DMS 273 (cell line): ENCODE measurements around the gene EXOC3L1.

ENCODE experiments used
- DNase-seq: peaks from one replicate; lab custom pipeline; 2025; ENCODE audit not compliant: unreplicated experiment; lab: John Stamatoyannopoulos, UW

Gene EXOC3L1

DNA sequence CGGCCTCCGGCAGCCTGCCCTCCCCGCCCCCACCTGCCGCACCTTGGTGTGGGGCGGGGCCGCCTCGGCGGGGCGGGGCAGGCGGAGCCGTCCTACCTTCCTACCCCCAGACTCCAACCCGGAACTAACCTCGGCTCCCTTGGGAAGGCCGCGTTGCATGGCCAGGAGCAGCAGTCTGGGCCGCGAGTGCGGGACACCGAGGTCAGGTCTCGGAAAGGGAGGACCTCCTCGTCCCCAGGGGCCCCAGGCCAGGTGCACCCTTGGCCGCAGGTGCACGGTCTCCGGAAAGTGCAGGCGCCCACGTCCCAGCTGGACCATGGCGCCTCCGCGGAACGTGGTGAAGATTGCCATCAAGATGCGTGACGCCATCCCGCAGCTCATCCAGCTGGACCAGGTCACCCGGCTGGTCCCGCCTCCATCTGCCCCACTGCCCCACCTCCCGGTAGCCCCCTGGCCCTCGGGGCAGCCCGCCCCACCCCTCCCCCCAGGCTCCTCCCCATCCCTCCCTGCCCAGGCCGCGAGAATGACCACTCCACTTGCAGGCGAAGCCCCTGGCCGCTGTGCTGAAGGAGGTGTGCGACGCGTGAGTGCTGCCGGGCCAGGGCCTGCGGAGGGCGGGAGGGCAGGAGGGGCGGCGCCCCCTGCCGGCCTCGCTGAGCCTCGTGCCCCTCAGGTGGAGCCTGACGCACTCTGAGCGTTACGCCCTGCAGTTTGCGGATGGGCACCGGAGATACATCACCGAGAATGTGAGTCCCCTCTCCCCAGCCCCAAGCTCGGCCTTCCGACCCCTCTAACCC, 9.3 kb upstream of the EXOC3L1 start, which contains the start of gene ELMO3:
Gene ELMO3 (plus strand): TSS at position 121 of the 797 bp plus-strand sequence. CDS start 196 bp downstream, at position 317.
- no peak for DNase-seq

DNA sequence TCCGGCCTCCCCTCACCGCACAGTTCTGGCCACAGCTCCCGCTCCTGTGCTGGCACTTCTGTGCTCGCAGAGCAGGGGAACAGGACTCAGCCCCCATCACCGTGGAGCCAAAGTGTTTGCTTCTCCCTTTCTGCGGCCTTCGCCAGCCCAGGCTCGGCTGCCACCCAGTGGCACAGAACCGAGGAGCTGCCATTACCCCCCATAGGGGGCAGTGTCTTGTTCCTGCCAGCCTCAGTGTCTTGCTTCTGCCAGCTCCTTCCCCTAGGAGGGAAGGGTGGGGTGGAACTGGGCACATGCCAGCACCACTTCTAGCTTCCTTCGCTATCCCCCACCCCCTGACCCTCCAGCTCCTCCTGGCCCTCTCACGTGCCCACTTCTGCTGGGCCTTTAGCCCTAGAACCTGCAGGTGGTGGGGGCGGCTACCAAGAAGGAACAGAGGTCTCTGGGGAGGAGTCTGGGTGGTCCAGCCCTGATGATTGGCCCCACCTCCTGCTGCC, 8.3 kb upstream of the EXOC3L1 start:
- peak; percentile 81 for DNase-seq

DNA sequence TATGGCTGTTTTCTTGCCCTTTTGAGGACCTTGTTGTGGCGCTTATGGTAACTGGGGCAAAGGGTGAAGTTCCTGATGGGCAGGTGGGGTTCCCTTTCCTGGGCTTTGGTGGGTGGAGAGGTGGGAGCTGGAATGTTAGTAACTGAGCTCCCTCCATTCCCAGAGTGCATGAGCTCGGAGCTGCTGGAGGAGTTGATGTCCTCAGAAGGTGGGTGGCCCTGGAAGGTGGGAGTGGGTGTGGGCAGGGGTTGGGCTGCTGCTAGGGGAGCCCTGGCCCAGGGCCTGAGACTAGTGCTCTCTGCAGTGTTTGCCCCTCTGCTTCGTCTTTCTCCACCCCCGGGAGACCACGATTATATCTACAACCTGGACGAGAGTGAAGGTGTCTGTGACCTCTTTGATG, 7.8 kb upstream of the EXOC3L1 start:
- no peak for DNase-seq

DNA sequence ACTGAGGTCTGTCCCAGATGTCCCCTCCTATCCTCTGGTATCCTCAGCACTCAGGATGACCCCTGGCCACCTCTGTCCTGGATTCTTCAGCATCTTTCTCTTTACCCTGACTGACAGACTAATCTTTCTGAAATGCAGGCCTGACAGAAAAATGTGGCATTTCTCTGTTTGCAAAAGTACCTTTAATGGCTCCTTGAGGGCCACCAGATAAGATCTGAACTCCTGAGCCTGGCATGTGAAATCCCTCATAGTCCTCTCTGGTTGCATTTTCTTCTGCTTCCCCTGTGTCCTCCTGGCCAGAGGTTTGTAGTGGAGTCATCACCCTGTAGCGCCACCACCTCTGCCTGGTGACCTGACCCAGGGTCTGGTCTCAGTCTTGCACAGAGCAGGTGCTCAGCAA, 6.9 kb upstream of the EXOC3L1 start:
- DNase-seq = no peak

DNA sequence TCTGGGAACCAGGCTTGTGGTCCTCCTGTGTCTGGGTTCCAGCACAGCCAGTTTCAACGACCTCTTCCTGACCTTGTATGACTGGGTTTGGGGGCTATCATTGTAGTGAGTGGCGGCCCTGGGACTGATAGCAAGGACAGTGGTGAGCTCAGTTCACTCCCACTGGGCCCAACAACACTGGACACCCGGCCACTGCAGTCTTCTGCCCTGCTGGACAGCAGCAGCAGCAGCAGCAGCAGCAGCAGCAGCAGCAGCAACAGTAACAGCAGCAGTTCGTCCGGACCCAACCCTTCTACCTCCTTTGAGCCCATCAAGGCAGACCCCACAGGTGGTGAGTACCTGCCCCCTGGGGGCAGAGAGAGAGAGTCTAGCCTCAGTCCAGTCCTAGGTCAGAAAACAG, 5.7 kb upstream of the EXOC3L1 start:
- no peak for DNase-seq

DNA sequence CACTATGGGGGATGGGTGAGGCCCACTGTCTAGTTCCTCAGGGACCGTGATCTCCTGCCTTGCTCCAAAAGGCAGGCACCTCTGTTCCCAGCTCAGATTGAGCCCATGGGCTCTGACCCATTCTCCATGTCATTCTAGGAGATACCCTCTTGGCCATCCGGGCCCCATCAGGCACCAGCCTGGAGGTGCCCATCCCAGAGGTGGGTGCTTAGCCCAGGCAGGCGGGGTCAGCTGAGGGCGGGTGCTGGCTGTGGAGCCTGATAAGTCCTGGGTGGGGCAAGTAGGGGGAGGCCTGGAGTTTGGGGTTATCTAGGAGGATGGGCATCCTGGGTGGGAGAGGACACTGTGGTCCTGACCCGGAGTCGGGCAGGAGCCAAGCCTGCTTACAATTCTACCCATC, 4.3 kb upstream of the EXOC3L1 start:
- DNase-seq = no peak

DNA sequence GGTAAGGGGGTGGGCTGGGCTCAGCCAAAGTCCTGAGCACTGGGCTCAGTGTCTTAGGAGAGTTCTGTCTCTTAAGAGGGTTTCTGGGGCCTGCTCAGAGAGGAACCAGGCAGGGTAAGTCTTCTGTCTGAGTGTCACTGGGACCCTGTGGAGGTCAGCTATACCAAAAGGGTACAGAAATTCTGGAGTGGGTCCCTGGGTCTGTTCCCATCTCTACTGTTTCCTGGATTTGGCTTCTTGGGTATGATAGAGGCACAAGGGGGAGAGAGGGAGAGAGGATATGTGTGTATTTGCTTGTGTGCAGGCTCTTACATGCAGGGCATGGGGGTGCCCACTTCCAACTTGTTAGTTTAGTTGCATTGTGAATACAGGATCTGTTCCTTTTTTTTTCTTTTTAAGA, 3.6 kb upstream of the EXOC3L1 start:
- no peak for DNase-seq

DNA sequence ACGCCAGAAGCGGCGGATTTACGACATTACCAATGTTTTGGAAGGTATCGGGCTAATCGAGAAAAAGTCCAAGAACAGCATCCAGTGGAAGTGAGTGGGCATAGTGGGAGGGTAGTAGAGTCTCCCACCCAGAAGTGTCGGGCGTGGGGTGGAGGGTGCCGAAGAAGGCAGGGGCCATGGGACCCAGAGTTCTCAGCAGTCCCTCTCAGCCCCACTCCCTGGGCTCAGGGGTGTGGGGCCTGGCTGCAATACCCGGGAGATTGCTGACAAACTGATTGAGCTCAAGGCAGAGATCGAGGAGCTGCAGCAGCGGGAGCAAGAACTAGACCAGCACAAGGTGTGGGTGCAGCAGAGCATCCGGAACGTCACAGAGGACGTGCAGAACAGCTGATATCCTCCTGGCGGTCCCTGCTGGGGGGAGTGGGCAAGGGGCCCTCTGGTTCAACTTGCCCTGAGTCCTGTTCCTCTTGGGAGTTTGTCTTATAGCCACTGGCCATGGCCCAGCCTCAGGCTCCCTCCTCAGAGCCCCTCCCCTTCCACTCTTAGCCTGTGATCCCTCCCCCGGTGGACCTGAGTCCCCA, 2.9 kb upstream of the EXOC3L1 start:
- no peak for DNase-seq

DNA sequence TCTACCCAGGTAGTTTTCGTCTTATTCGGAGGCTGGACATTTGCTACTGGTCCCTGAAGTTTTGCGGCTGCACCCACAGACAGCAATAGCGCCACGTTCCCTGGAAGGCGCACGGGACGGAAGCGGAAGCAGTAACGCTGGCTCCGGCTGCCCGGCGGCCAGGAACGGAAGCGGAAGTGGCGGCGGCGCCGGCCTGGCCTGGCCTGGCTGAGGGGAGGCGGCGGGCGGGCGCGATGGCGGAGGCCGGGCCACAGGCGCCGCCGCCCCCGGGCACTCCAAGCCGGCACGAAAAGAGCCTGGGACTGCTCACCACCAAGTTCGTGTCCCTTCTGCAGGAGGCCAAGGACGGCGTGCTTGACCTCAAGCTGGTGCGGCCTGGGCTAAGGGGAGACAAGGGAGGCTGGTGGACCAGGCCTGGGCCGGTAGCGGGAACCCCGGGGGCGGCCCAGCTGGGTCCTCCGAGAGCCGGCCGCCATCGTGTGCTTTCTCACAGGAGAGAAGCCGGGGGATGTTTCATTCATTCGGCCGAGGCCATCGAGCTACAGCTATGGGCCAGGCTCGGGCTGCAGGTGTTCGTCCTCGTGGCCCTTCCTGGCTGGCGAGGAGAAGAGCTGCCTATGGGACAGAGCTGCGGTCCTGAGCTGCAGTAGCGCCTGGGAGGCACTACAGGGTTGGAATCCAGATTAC, 2.2 kb upstream of the EXOC3L1 start, which contains the start of gene E2F4:
Gene E2F4 (plus strand): TSS at position 161 of the 687 bp plus-strand sequence. CDS start 73 bp downstream, at position 234.
- peak; percentile 98 for DNase-seq

DNA sequence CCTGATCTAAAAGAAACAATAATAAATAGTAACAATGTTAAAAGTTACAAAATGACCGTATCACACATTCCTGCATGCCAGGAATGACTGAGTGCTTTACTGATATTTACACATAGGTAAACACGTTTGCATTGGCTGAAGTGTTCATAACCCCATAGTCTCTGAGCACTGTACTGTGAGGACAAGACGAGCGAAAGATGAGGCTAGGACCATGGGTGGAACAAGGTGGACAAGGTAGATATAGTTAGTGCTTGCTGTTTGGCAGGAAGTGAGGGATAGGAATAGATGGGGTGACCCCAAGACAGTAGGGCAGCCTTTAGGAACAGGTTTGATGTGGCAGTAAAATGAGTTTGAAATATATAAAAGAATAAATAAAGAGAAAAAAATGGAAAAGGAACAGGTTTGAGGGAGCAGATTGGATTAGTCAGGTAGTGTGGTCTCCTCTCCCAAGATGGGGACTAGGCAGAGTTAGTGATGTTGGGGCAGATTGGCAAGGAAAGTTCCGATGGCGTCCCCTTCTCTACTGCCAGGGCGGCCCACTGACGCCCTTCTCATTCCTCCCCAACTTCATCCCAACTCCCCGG, 1.6 kb upstream of the EXOC3L1 start:
- no peak for DNase-seq

DNA sequence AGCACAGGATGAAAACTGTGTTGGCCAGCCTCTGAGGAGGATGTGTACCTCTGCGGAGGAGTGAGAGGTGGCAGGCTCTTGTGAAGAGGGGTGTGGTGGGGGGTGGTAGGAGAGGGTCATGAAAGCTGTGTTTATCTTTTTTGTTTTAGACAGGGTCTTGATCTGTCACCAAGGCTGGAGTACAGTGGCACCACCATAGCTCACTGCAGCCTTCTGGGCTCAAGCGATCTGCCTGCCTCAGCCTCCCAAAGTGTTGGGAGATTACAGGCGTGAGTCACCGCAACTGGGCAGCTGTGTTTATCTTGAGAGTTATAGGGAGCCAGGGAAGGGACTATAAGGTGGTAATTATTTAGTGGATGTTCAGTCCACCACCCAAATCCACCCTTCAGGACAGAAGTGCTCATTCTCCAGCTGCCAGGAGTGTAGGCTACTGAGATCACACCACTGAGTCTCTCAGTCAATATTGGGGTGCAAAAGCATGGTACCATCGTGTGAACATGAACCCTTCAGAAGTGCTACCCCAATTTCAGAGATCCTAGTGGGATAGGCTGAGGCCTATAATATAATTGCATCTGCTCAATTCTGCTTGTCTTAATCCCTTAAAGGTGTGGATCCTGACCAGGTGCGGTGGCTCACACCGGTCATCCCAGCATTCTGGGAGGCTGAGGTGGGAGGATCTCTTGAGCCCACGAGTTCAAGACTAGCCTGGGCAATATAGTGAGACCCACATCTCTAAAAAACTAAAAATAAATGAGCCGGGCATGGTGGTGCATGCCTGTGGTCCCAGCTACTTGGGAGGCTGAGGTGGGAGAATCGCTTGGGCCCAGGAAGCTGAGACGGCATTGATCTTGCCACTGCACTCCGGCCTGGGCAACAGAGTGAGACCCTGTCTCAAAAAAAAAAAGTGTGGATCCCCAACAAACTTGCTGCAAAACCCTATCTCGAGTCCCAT, 788 bp upstream of the EXOC3L1 start:
- DNase-seq = no peak

DNA sequence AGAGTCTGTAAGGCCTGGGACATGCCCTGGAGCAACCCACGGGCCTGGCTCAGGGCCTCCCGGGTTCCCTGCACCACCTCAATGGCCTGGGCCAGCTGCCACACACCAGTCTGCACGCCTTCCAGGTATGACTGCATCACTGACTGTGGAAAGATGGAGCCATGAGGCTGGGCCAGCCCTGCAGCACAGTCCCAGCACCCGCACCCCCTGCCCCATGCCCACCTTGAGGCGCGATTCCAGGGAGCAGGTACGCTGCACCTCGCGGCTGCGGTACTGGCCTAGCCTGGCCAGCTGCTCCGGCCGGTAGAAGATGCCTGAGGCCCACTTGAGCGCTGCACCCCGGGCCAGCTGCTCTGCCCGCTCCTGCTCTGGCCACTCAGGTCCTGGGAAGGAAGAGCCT, 1.1 kb downstream of the EXOC3L1 start:
- no peak for DNase-seq

DNA sequence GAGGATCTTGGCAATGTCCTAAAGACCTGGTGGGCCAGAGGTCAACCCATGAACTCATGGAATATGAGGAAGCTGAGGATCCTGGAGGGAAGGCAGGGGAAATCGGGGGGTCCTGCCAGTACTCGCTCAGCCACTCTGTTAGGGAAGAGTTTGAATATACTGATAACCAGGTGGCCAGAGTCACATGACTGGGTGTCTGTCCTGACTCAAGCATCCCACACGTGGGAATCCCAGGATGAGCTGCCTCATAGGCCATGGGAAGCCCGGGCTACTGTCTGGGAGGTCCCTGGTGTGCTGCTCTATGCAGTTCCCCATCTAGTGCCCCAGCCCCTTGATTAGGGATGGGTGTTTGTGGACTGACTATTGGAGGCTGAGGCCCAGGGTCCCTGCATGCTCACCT, 1.6 kb downstream of the EXOC3L1 start:
- DNase-seq = no peak

DNA sequence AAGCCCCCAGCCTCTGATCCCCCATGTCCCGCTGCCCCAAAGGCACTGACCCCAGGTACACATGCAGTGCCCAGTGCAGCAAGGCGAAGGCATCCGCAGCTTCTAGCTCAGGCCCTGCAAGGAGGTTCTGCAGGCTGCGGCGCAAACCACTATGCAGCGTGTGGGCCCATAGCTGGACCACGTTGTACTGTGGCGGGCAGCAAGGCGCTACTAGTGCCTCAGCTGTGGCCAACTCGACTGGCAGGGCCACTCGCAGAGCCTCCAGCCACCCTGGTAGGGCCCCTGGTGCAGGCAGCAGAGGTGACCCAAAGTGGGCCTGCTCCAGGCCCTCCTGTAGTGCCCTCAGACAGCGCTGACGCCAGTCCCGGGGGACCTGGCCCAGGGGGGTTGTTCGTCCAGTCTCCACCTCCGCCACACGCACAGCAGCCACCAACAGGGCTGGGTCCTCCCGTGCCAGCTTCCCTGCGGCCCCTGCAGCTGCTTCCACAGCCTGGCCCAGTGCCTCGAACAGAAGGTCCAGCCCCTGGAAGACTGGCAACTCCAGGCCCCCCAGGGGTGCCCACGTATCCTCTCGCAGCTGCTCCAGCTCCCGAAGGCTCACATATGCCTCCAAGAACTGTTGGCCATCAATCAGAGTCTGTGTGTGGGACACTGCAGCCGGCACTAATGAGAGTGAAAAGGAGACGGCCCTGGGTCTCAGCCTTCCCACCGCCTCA, 2.6 kb downstream of the EXOC3L1 start:
- DNase-seq = peak; percentile 95

DNA sequence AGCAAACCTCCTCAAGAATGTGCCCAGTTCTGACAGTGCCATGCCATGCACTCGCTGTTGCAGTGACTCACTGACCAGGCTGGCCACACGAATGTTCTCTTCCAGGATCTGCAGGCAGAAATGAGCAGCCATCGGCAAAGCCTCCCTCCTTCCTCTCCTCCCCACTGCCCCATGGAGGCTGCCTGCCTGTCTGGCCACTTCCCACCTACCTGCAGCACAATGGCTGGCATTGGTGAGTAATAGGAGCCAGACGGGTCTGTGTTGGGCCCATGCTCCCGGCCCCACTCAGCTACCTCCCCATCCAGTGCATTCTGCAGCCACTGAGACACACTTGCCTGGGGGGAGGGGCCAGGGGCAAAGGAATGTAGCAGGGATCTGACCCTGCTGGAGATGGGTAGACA, 3.4 kb downstream of the EXOC3L1 start:
- no peak for DNase-seq

DNA sequence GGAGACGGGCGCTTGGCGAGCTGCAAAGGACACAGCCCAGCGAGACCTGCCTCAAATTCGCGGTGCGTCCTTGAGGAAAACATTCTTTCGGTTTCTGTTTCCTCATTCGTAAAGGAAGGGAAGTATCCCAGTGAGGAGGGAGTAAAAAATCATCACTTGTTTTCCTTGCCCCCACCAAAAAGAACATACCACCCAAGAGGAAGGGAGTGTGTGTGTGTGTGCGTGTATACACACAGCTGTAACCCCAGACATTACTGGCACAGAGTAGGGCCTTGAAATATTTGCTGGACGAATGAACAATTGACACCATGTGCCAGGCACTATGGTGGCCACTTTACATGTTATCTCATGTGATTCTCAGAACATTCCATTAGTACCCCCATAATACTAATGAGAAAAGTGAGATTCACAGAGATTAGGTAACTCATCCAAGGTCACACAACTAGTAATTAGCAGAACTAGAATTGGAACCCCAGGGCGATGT, 4.2 kb downstream of the EXOC3L1 start:
- no peak for DNase-seq

DNA sequence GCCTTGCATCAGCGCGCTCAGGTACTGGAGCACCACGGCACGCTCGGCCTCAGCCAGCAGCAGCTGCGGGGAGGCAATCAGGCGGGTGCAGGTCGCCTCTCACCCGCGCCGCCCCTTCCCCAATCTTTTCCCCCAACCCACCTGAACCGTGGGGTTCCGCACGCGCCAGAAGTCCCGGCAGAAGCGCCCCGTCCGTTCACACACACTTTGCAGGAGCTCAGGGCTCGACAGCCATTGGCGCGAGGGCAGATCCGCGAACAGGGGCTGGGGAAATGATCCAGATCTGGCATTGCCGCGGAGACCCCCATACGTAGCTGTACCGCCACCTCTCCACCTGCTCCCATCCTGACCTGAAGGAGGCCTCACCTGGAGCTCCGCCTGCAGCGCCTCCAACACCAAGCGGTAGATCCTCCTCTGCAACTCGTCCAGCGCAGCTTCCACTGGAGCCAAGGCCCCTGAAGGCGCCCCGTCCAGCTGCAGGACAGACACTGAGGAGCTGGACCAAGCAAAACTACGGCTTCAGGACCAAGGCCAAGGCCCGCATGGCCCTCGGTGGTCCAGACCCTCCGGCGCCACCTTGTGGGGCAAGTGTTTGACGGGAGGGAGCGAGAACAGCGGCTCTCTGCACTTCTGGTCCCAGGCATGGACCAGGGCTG, 4.8 kb downstream of the EXOC3L1 start:
- DNase-seq = peak; percentile 90

DNA sequence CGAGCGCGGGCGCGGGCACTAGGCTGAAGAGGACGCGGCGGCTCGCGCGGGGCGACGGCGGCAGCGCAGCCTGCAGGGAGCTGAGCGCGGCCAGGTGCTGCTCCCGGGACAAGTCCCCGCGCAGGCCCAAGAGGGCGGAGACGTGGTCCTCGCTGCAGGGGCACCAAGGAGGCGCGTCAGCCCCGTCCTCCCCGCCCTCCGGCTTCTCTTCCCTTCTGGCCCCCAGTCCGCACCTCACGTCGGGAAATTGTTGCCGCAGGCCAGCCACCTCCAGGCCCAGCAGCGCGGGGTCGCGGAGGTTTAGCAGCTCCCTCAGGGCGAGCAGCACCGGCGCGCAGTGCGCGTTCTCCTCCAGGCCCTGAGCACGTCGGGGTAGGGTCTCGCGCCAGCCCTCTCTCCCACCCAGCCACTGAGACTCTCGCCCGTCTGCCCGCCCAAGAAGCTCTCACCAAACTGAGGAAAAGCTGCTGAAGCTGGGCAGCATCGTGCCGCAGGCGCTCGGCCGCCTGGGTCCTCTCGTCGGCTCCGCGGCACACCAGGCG, 5.4 kb downstream of the EXOC3L1 start:
- DNase-seq = peak; percentile 87
